ES-I3 (cell line): ENCODE measurements around the gene PDPN.

ENCODE experiments used
- H3K36me3 ChIP-seq: 2 replicates; pipeline ENCODE4 v1.6.1; 2013; ENCODE audit warnings: mild to moderate bottlenecking, low read length, control low read depth, moderate library complexity; ENCODE audit not compliant: insufficient read depth
- H3K4me1 ChIP-seq: 2 replicates; pipeline ENCODE4 v1.6.1; 2013; ENCODE audit warnings: mild to moderate bottlenecking, control low read depth, low read length; ENCODE audit not compliant: insufficient read depth
- H3K9ac ChIP-seq: 2 replicates; pipeline ENCODE4 v1.6.1; 2013; ENCODE audit warnings: low read depth, mild to moderate bottlenecking, low read length, moderate library complexity
- H3K9me3 ChIP-seq: 2 replicates; pipeline ENCODE4 v1.6.1; 2013; ENCODE audit warnings: mild to moderate bottlenecking, low read length, moderate library complexity; ENCODE audit not compliant: control insufficient read depth, insufficient read depth

The PDPN gene

DNA sequence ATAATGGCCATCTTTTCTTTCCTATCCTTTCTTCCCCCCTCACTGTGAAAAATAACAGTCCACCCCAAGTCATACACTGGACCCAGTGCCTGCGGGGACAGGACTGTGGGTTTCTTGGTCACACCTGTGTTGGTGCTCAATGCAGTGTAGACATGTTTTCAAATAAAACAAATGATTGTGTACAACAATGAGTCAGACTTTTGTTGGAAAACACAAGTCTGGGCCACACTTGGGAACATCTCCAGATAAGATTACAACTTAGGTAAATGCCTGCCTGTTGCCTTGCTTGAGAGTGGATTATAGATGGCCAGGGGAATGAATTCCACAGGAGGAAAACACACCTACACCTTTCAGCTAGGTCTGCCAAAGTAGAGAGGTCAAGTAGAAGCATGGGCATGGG lies 34.1 kb downstream of the PDPN start:
- Histone ChIP-seq H3K4me1 (peaks cover 14% of the 10 kb centered on the region; the same call in 1 of the 2 replicates), H3K9me3 (no peaks in the 10 kb centered on the region), H3K36me3 (peaks cover 5% of the 10 kb centered on the region), H3K9ac (no peak overlapping the region)

DNA sequence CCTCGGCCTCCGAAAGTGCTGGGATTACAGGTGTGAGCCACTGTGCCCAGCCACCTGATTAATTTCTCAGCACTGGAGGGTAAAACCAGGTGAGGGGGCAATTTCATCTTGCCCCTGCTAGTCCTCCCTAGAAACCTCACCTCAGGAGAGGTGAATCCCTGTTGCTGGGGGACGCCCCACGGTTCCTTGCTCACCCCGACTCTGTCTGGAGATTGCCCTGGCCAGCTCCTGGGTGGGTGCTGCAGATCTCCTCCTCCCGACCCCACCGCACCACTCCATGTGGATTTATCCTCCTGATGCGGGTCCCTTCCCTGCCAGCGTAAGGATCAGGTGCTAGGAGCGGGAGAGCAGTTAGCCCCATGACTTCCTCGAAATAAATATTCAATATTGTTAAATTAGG lies 34.9 kb downstream of the PDPN start:
- peaks cover 5% of the 10 kb centered on the region for H3K36me3 ChIP-seq
- H3K9ac ChIP-seq: no peak overlapping the region
- no peaks in the 10 kb centered on the region for H3K9me3 ChIP-seq
- peaks cover 14% of the 10 kb centered on the region; the same call in 1 of the 2 replicates for H3K4me1 ChIP-seq

DNA sequence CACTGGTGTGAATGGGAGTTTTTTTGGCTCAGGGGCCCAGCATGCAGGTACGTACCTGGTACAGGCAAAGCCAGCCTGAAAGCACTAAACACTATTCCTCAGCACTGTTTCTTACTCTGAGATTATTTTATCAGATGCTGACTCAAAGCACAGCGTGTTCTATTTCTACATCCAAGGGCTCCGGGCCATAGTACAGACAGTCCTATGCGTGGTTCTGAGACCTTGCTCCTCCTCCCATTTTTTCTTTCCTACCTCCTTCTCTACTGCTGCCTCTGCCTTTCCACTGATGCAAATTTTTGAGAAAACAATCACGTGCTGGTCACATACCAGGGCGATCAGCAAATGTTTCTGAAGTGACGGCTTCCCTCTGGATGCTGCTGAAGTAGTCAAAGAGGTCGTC lies 36.3 kb downstream of the PDPN start:
- no peaks in the 10 kb centered on the region for H3K9me3 ChIP-seq
- H3K4me1 ChIP-seq: peaks cover 14% of the 10 kb centered on the region; the same call in 1 of the 2 replicates
- no peak overlapping the region for H3K9ac ChIP-seq
- H3K36me3 ChIP-seq: peaks cover 5% of the 10 kb centered on the region; the same call in 1 of the 2 replicates

DNA sequence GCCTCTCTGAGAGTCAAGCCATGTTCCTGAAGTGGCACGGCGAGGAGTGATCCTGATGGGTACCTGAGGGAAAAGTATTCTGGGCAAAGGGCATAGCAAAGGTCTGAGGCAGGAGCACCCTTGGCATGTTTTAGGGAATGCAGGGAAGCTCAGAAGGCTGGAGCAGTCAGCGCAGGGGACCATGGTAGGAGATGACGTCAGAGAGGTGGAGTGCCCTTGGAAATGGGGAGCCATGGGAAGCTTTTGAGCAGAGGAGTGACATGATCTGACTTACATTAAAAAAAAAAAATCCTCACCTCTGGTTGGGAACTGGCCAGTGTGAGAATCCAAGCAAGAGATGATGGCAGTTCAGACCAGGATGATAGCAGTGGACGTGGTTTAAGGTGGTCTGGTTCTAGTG lies 37.2 kb downstream of the PDPN start:
- no peak overlapping the region for H3K9ac ChIP-seq
- H3K4me1 ChIP-seq: peaks cover 14% of the 10 kb centered on the region; the same call in 1 of the 2 replicates
- 0 out of 2 replicates have a peak, but pooled peaks cover 2% of the 10 kb centered on the region for H3K36me3 ChIP-seq
- no peaks in the 10 kb centered on the region for H3K9me3 ChIP-seq

DNA sequence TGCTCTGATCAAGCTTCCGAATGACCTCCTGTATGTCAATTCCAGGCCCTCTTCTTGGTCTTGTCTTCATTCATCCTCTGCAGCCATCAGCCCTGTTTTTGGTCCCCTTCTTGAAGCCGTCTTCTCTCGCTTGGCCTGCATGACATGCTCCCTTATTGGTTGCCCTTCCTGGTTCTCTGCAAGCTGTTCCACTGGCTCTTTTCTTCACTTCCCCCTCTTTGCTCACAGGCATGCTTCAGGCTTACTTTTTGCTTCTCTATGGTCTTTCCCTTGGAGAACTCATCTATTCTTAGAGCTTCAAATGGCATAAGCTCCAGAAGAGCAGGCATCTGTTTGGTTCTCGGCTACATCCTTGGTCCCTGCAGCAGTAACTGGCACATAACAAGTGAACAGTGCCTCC lies 38.8 kb downstream of the PDPN start:
- Histone ChIP-seq H3K9ac (no peak overlapping the region), H3K36me3 (no peaks in the 10 kb centered on the region), H3K9me3 (no peaks in the 10 kb centered on the region), H3K4me1 (peaks cover 14% of the 10 kb centered on the region; the same call in 1 of the 2 replicates)

DNA sequence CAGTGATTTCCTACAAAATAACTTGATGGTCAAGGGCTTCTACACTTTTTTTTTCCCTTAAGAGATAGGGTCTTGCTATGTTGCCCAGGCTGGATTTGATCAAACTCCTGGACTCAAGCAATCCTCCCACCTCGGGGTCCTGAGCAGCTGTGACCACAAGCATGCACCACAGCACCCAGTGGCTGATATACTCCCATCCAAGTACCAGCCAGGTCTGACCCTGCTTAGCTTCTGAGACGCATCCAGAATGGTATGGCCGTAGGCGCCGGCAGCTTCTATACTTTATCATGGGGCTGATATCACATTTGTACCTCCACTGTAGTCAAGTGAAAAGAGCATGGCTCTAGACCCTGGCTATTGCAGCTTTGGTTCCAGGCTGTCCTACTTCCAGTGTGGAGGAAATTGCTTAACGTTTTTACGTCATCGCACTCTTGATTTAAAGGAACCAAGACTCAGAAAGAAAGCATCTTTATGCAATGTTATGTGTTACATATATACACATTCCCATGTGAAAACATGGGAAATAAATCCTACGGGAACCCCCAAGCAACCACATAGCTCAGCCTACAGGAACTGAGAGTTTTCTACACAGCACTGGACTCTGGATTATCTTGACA lies 39.5 kb downstream of the PDPN start:
- no peaks in the 10 kb centered on the region for H3K9me3 ChIP-seq
- H3K4me1 ChIP-seq: peaks cover 14% of the 10 kb centered on the region; the same call in 1 of the 2 replicates
- no peak overlapping the region for H3K9ac ChIP-seq
- H3K36me3 ChIP-seq: no peaks in the 10 kb centered on the region

DNA sequence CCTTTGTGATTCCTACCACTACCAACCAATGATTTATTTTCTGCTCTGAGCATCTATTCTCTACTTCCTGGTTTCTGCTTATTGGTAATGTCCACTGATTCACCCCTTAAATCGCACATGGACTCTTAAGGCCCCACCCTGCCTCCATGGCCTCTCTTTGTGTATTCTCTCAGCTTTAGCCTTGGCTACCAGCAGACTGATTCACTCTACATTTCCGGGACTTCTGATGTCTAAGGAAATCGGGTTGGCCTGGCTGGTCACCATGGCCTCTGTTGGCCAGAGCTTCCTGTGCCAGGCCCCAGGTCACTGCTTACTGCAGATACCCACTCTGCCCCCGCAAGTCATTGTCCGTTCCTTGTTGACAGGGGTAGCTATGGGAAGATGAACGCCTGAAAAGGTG lies 40.9 kb downstream of the PDPN start:
- H3K4me1 ChIP-seq: peaks cover 8% of the 10 kb centered on the region; the same call in 1 of the 2 replicates
- no peaks in the 10 kb centered on the region for H3K9me3 ChIP-seq
- H3K36me3 ChIP-seq: no peaks in the 10 kb centered on the region
- H3K9ac ChIP-seq: no peak overlapping the region

DNA sequence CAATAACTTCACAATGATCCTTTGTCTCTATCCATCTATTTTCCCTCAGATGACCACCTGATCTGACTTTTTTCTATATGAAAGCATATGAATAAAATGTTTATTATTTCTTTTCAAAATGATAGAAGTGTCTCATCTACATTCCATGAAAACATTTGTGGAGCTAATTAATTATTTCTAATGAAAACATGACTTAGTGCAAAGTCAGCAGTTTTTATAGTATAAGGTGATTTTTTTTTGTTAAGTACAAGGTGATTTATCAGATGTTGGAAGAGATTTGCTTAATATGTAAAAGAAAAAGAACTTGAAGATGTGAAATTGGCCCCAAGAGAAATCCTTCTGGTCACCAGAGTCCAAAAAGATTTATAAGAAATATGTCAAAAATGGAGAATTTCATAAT lies 43.5 kb downstream of the PDPN start:
- Histone ChIP-seq H3K36me3 (no peaks in the 10 kb centered on the region), H3K4me1 (no peaks in the 10 kb centered on the region), H3K9me3 (no peaks in the 10 kb centered on the region), H3K9ac (no peak overlapping the region)

DNA sequence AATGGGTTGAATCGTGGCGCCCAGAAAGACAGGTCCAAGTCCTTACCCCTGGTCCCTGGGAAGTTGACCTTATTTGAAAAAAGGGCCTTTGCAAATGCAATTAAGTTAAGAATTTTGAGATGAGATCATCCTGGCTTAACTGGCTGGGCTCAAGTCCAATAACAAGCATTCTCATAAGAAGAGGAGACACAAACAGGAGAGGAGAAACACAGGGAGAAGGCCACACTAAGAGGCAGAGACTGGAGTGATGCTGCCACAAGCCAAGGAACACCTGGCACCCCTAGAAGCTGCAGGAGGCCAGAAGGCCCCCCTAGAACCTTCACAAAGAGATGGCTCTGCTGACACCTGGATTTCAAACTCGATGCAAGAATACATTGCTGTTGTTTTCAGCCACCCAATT lies 44.6 kb downstream of the PDPN start:
- H3K9ac ChIP-seq: no peak overlapping the region
- no peaks in the 10 kb centered on the region for H3K9me3 ChIP-seq
- H3K4me1 ChIP-seq: no peaks in the 10 kb centered on the region
- no peaks in the 10 kb centered on the region for H3K36me3 ChIP-seq

DNA sequence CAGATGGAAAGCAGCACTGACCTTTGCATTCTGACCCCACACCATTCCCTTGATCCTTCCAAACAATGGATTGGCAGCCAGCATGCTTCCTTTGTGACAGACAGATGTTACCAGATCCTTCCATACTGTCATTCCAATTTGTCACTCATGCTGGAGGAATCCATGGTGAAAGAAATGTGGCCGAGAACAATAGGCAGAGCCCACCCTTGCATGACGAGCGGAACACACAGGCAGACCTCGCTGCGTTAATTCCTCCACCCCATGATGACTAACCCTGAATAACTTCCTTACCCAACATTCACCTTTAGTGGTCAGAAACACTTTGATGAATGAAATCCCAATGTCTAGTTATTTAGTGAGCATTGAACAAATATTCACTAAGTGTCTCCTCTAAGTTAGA lies 45.1 kb downstream of the PDPN start:
- Histone ChIP-seq H3K9me3 (no peaks in the 10 kb centered on the region), H3K9ac (no peak overlapping the region), H3K4me1 (no peaks in the 10 kb centered on the region), H3K36me3 (no peaks in the 10 kb centered on the region)

DNA sequence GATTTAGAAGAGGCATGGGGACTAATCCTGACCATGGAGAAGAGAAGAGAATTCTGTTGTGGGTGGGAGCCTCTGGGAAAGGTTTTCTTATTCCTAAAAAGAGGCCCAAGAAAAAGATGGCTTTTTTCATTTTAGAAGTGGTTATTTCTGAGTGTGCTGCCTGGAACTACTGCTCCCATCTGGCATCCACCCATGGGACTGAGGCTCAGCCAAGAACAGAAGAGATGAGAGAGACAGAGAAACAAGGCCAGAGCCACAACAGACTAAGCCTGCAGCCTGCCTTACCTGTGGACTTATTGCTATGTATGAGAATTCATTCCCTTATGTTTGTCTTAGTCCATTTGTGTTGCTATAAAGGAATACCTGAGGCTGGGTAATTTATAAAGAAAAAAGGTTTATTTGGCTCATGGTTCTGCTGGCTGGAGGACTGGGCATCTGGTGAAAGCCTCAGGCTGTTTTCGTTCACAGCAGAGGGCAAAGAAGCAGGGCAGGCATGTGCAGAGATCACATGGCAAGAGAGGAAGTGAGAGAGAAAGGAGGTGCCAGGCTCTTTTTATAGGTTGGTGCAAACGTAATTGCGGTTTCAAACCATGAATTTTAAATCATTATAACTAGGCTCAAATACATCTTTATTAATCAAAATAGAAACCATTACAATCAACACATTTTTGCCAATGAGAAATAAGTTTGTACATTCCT lies 58.8 kb downstream of the PDPN start:
- Histone ChIP-seq H3K4me1 (no peaks in the 10 kb centered on the region), H3K9ac (no peak overlapping the region), H3K9me3 (no peaks in the 10 kb centered on the region; the same call in 1 of the 2 replicates)

DNA sequence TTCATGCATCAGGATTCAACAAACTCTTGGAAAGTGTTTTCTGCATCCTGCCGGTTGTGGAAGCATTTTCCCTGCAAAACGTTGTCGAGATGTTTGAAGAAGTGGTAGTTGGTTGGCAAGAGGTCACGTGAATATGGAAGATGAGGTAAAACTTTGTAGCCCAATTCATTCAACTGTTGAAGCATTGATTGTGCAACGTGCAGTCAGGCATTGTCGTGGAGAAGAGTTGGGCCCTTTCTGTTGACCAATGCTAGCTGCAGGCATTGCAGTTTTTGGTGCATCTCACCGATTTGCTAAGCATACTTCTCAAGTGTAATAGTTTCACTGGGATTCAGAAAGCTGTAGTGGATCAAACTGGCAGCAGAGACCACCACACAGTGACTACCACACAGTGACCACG lies 59.4 kb downstream of the PDPN start:
- Histone ChIP-seq H3K4me1 (no peaks in the 10 kb centered on the region), H3K9me3 (no peaks in the 10 kb centered on the region; the same call in 1 of the 2 replicates), H3K36me3 (no peaks in the 10 kb centered on the region), H3K9ac (no peak overlapping the region)

More for the DNA sequence above, 58.8 kb downstream of the PDPN start:
- no peaks in the 10 kb centered on the region for H3K36me3 ChIP-seq

DNA sequence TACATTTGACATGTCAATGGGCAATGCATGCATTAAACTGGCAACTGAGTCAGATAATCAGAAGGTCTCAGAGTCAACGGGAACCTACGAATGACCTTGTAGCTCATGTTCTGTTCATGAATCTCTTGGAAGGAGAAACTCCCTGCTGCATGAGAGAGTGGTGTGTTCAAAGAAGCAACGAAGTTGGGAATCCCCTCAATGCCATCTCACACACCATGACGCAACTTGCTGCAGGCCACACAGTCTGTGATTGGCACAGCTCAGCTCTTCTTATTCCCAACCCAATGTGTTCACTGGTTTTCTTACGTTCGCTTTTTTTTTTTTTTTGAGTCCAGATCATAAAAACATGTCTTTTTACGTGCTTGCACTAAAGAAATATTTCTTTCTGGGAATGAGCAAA lies 62.9 kb downstream of the PDPN start:
- Histone ChIP-seq H3K4me1 (no peaks in the 10 kb centered on the region), H3K9me3 (no peaks in the 10 kb centered on the region; the same call in 1 of the 2 replicates), H3K36me3 (no peaks in the 10 kb centered on the region), H3K9ac (no peak overlapping the region)

DNA sequence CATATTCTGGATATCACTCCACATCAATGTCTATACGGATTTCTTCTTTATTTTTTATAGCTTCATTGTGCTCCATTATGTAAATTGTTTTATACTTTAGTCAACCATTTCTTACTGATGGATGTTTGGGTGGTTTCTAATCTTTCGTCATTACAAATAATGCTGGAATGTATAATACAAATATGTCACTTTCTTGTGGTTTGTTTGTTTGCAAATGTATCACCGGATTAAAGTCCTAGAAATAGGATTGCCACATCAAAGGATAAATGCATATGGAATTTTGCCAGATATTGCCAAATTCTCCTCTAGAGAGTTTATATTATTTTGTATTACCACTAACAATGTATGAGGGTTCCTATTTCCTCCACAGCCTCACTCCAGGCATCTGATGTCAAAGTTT lies 67.6 kb downstream of the PDPN start:
- Histone ChIP-seq H3K9me3 (no peaks in the 10 kb centered on the region; the same call in 1 of the 2 replicates), H3K4me1 (no peaks in the 10 kb centered on the region), H3K9ac (no peak overlapping the region)

DNA sequence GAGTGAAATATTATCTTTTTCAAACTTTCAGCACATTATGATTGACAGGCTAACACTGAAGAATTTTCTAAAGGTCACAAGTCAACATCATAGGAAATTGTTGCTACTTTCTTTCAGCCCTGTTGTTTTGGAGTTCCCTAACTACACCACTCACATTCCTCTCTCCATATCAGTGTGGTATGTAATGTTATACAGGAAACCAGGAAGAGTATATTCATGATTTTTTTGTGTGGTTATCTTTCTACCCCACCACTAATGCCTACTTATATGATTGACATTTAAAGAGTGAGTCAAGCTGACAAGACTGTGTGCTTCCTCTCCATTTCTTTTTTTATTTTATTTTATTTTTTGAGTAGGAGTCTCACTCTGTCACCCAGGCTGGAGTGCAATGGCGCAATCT lies 68.6 kb downstream of the PDPN start:
- Histone ChIP-seq H3K36me3 (no peaks in the 10 kb centered on the region), H3K9ac (no peak overlapping the region), H3K9me3 (no peaks in the 10 kb centered on the region; the same call in none of the 2 replicates), H3K4me1 (no peaks in the 10 kb centered on the region)

More for the DNA sequence above, 67.6 kb downstream of the PDPN start:
- H3K36me3 ChIP-seq: no peaks in the 10 kb centered on the region
